ENCODE measurements around the gene CECR2.

Gene CECR2

GRCh38 chr22:17481424-17481823 lies 112.2 kb downstream of the CECR2 start:
- no peaks in the 10 kb centered on the region for H3K36me3 ChIP-seq (ENCODE audit: insufficient read depth, low read length)
- H3K4me2 ChIP-seq (ENCODE audit: low read length), result no peak overlapping the region
- H4K20me1 ChIP-seq (ENCODE audit: insufficient read depth, low read length), result no peaks in the 10 kb centered on the region
- H3K79me2 ChIP-seq (ENCODE audit: insufficient read depth, low read length), result no peaks in the 10 kb centered on the region
- H3F3A ChIP-seq (ENCODE audit: insufficient read depth, low read length), result no peaks in the 10 kb centered on the region
- H3K9me2 ChIP-seq (ENCODE audit: low read depth, low read length), result no peaks in the 10 kb centered on the region
- no peak for TF ChIP-seq EZH2 (IDR thresholded peaks at IDR 0.05; ENCODE audit: borderline replicate concordance, low read length)
- TF ChIP-seq, protein P1, sequence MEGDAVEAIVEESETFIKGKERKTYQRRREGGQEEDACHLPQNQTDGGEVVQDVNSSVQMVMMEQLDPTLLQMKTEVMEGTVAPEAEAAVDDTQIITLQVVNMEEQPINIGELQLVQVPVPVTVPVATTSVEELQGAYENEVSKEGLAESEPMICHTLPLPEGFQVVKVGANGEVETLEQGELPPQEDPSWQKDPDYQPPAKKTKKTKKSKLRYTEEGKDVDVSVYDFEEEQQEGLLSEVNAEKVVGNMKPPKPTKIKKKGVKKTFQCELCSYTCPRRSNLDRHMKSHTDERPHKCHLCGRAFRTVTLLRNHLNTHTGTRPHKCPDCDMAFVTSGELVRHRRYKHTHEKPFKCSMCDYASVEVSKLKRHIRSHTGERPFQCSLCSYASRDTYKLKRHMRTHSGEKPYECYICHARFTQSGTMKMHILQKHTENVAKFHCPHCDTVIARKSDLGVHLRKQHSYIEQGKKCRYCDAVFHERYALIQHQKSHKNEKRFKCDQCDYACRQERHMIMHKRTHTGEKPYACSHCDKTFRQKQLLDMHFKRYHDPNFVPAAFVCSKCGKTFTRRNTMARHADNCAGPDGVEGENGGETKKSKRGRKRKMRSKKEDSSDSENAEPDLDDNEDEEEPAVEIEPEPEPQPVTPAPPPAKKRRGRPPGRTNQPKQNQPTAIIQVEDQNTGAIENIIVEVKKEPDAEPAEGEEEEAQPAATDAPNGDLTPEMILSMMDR (IDR thresholded peaks at IDR 0.05; ENCODE audit: low read length), result no peak
- H3K27me3 ChIP-seq (ENCODE audit: insufficient read depth, low read length), result no peaks in the 10 kb centered on the region
- no peaks in the 10 kb centered on the region for H3K9me3 ChIP-seq (ENCODE audit: low read length)
- H3K4me3 ChIP-seq (ENCODE audit: low read depth, low read length, poor library complexity, severe bottlenecking), result no peak overlapping the region
- no peak overlapping the region for H3K9ac ChIP-seq (ENCODE audit: low read length)
- no peaks in the 10 kb centered on the region for H3K4me1 ChIP-seq (ENCODE audit: insufficient read depth, low read length, severe bottlenecking)
- H2AFZ ChIP-seq (ENCODE audit: low read length), result no peak overlapping the region
- no peak overlapping the region for H3K27ac ChIP-seq (ENCODE audit: low read depth, low read length, poor library complexity, severe bottlenecking)

DNA sequence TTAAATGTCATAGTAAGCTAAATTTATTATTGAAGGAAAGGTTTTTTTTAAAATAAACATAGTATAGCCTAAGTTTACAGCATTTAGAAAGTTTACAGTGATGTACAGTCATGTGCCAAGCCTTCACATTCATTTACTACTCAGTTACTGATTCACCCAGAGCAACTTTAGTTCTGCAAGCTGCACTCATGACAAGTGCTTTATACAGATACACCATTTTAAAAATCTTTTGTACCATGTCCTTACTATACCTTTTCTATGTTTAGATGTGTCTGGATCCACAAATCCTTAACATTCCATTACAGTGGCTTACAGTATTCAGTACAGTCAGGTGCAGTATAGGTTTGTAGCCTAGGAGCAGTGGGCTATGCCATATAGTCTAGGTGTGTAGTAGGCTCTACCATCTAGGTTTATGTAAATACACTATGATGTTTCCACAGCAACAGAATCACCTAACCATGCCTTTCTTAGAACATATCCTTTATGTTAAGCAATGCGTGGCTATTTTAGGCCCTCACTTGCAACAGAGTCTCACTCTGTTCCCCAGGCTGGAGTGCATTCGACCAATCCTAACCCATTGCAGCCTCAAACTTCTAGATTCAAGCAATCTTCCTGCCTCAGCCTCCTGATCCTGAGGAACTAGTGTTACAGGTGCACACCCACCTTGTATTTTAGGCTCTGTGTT lies 114.6 kb downstream of the CECR2 start:
- no peaks in the 10 kb centered on the region for H3K9me2 ChIP-seq (ENCODE audit: low read depth, low read length)
- H3K4me3 ChIP-seq (ENCODE audit: low read depth, low read length, poor library complexity, severe bottlenecking), result no peak overlapping the region
- TF ChIP-seq EZH2 (IDR thresholded peaks at IDR 0.05; ENCODE audit: borderline replicate concordance, low read length), result no peak
- TF ChIP-seq, protein P1 (IDR thresholded peaks at IDR 0.05; ENCODE audit: low read length), result no peak
- no peak overlapping the region for H3K4me2 ChIP-seq (ENCODE audit: low read length)
- H2AFZ ChIP-seq (ENCODE audit: low read length), result no peak overlapping the region
- no peaks in the 10 kb centered on the region for H4K20me1 ChIP-seq (ENCODE audit: insufficient read depth, low read length)
- H3K79me2 ChIP-seq (ENCODE audit: insufficient read depth, low read length), result no peaks in the 10 kb centered on the region
- no peak overlapping the region for H3K27ac ChIP-seq (ENCODE audit: low read depth, low read length, poor library complexity, severe bottlenecking)
- H3K4me1 ChIP-seq (ENCODE audit: insufficient read depth, low read length, severe bottlenecking), result no peaks in the 10 kb centered on the region
- no peaks in the 10 kb centered on the region for H3F3A ChIP-seq (ENCODE audit: insufficient read depth, low read length)
- no peak overlapping the region for H3K9ac ChIP-seq (ENCODE audit: low read length)
- H3K9me3 ChIP-seq (ENCODE audit: low read length), result no peaks in the 10 kb centered on the region
- H3K36me3 ChIP-seq (ENCODE audit: insufficient read depth, low read length), result no peaks in the 10 kb centered on the region
- no peaks in the 10 kb centered on the region for H3K27me3 ChIP-seq (ENCODE audit: insufficient read depth, low read length)

GRCh38 chr22:17484608-17485007 lies 115.3 kb downstream of the CECR2 start:
- Histone ChIP-seq H3K79me2 (ENCODE audit: insufficient read depth, low read length) (no peaks in the 10 kb centered on the region), H3F3A (ENCODE audit: insufficient read depth, low read length) (no peaks in the 10 kb centered on the region), H3K4me3 (ENCODE audit: low read depth, low read length, poor library complexity, severe bottlenecking) (no peak overlapping the region), H3K9me3 (ENCODE audit: low read length) (no peaks in the 10 kb centered on the region), H3K36me3 (ENCODE audit: insufficient read depth, low read length) (no peaks in the 10 kb centered on the region), H4K20me1 (ENCODE audit: insufficient read depth, low read length) (no peaks in the 10 kb centered on the region), H3K9ac (ENCODE audit: low read length) (no peak overlapping the region), H3K4me2 (ENCODE audit: low read length) (no peak overlapping the region), H2AFZ (ENCODE audit: low read length) (no peak overlapping the region), H3K4me1 (ENCODE audit: insufficient read depth, low read length, severe bottlenecking) (no peaks in the 10 kb centered on the region), H3K27me3 (ENCODE audit: insufficient read depth, low read length) (no peaks in the 10 kb centered on the region), H3K9me2 (ENCODE audit: low read depth, low read length) (no peaks in the 10 kb centered on the region), H3K27ac (ENCODE audit: low read depth, low read length, poor library complexity, severe bottlenecking) (no peak overlapping the region)
- TF ChIP-seq EZH2 (IDR thresholded peaks at IDR 0.05; ENCODE audit: borderline replicate concordance, low read length), result no peak
- TF ChIP-seq, protein P1 (IDR thresholded peaks at IDR 0.05; ENCODE audit: low read length), result no peak
